ENCODE data around the gene IMPG2.

IMPG2 gene

GRCh38 chr3:101200461-101200860 lies 119.9 kb downstream of the IMPG2 start:
- no peak for DNase-seq
- in situ Hi-C loops (cut with MboI; ENCODE audit: low pct_unique_long_range_greater_than_20kb, low sequenced_read_pairs), result no loop called here

DNA sequence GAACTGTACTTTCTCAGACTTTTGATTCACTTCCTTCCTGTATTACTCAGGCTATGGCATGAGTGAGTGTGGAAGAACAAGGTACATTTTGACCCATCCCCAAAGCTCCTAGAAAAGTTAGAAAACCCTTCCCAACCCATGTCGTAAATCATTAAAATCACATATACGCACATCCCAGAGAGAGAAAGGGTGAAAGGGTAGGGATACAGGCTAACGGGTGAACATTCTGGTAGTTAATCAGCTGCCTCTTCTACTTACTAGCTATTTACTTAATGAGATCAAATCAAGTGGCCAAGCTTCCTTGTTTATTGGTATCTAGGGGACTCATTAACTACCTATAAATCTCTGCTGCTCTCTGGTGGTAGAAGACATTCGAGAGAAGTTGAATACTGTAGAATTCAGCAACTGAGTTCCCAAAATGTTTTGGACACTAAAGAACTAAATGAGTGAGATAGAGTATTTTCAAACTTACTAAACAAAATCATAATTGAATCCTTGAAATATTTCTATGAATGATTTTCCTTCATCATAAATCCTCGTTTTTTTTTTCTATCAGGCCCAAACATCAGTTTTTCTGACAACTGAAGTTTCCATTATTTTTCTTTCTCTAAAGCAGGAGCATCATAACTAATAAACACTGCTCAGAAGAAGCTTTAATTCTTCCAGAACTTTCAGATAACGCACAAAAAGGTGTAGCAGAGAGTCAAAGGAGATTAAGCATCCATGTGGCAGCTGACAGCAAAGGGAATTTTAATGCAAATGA lies 124.2 kb downstream of the IMPG2 start:
- in situ Hi-C loops (cut with MboI; ENCODE audit: low pct_unique_long_range_greater_than_20kb, low sequenced_read_pairs), result no loop called here
- peak; percentile 23 for DNase-seq

- DNase-seq, result no peak
- in situ Hi-C loops (cut with MboI; ENCODE audit: low pct_unique_long_range_greater_than_20kb, low sequenced_read_pairs), result no loop called here
Measured at GRCh38 chr3:101194392-101194791, 126.0 kb downstream of the IMPG2 start.

DNA sequence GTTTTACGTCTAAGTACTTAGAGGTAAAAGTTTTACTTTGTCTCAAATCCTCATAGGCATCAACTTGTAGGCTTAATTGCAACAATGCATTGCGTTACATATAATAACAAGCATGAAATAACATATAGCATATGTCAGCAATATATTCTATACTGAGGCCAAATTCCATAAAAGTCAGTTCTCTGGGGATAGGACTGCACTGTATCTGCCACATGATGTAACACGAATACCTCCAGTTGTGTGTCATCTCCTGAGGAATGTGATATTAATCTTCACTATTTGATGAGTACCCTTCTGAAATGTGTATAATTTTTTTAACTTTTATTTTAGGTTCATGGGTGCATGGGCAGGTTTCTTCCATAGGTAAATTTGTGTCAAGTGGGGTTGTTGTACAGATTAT lies 126.4 kb downstream of the IMPG2 start:
- in situ Hi-C loops (cut with MboI; ENCODE audit: low pct_unique_long_range_greater_than_20kb, low sequenced_read_pairs), result no loop called here
- DNase-seq, result no peak

DNA sequence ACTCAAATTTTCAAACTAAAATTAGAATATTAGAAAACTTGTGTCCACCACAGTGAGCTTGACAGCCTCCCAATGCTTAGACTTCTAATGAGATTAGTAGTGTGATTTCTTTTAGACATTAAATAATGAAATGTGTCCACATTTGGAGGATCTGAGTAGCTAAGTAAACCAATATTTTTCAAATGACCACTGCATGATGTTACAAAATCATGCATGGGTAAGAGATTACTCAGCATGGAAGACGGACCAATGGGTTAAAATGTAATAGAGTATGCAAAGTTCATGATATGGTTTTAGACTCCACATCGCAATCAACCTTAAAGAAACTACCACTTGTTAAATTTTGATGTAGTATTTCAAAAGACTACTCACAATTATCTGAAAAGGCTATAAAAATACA lies 130.6 kb downstream of the IMPG2 start:
- no peak for DNase-seq
- in situ Hi-C loops (cut with MboI; ENCODE audit: low pct_unique_long_range_greater_than_20kb, low sequenced_read_pairs), result no loop called here

GRCh38 chr3:101189176-101189575 lies 131.2 kb downstream of the IMPG2 start:
- in situ Hi-C loops (cut with MboI; ENCODE audit: low pct_unique_long_range_greater_than_20kb, low sequenced_read_pairs), result no loop called here
- no peak for DNase-seq

GRCh38 chr3:101185341-101185740 lies 135.0 kb downstream of the IMPG2 start:
- DNase-seq, result no peak
- in situ Hi-C loops (cut with MboI; ENCODE audit: low pct_unique_long_range_greater_than_20kb, low sequenced_read_pairs), result no loop called here

DNA sequence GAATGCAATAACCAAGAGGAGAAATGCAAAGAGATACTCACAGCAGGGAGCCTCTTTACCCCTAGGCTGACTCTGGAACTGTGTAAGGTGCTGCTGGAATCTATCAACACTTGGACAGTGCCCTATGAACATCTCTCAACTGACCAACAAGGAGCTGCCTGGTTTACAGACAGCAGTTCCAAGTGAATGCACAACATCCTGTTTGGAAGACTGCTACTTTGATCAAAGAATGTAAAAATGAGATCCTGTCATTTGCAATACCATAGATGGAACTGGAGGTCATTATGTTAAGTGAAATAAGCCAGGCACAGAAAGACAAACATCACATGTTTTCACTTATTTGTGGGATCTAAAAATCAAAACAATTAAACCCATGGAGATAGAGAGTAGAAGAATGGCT lies 136.3 kb downstream of the IMPG2 start:
- in situ Hi-C loops (cut with MboI; ENCODE audit: low pct_unique_long_range_greater_than_20kb, low sequenced_read_pairs), result no loop called here
- no peak for DNase-seq

DNA sequence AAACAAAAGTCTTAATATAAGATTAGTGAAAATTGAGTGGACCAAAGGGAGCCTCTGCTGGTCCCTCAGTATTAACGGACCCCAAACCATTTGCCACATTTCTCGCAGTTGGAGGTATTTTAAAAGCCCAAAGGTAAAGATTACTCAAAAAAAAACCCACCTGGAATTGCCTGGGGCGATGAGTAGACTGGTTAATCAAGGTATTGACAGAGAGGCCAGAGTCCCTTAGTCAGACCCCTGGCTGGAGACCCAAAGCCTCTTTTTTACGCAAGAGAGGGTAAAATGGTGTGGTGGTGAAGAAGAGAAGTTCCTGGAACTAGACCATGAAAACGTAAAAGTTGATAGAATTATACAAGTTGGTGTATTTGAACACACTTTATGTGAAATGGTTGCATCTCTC lies 137.2 kb downstream of the IMPG2 start:
- in situ Hi-C loops (cut with MboI; ENCODE audit: low pct_unique_long_range_greater_than_20kb, low sequenced_read_pairs), result no loop called here
- DNase-seq, result no peak

GRCh38 chr3:101182734-101183133 lies 137.6 kb downstream of the IMPG2 start:
- in situ Hi-C loops (cut with MboI; ENCODE audit: low pct_unique_long_range_greater_than_20kb, low sequenced_read_pairs), result no loop called here
- DNase-seq, result no peak

DNA sequence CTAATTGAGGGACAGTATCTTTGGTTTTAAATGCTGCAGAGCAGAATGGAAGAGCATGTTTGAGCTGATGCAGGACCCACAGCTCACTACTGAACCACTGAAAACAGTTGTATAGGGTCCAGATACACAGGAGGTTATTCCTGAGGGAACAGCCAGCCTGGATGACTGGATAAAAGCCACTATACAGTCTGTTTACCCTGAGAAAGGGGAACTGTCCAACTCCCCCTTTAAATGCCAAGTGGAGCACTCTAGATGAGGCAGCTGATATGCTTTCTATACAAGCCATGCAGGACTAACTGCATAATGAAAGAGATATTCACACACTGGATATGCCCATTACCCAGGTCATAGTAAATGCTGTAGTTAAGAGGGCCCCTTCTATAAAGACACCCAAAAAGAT lies 138.6 kb downstream of the IMPG2 start:
- no peak for DNase-seq

DNA sequence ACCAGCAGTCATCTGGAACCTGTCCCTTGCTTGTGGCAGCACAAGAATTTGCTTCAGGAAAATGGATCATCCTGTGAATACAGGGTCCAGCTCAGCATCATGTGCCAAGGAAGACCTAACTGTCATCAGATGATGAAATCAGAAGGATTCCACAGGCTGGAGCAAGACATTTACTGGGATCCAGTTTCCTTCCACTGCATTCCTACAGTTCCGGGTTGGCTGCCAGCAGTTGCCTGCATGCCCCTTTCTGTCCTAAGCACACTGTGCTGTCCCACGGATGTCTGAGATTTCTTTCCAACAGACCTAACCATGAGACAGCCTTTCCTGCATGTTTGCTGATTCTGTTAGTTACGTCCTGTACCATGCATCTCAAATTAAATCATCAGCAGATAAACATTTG lies 140.7 kb downstream of the IMPG2 start:
- DNase-seq, result no peak
- in situ Hi-C loops (cut with MboI; ENCODE audit: low pct_unique_long_range_greater_than_20kb, low sequenced_read_pairs), result no loop called here

More for the DNA sequence above, 138.6 kb downstream of the IMPG2 start:
- in situ Hi-C loops (cut with MboI; ENCODE audit: low pct_unique_long_range_greater_than_20kb, low sequenced_read_pairs), result no loop called here

GRCh38 chr3:101177577-101177976 lies 142.8 kb downstream of the IMPG2 start:
- in situ Hi-C loops (cut with MboI; ENCODE audit: low pct_unique_long_range_greater_than_20kb, low sequenced_read_pairs), result no loop called here
- DNase-seq, result no peak
